ENCODE data around the gene LRP2. TPM values are rescaled to one million over a fixed set of nuclear protein-coding genes. Genes with fewer than 3 reads are reported as not detected.

LRP2 gene
- total and polyA plus RNA-seq, 2 of the 4 experiments (the other 2 are of a cell fraction), result not detected

GRCh38 chr2:169190197-169190775 is 172.0 kb downstream of the LRP2 start:
- no peak overlapping the region for H4K8ac ChIP-seq (ENCODE audit: low read depth in 2 of 2, low read length in 2 of 2)
- dilution Hi-C loops (cut with HindIII; ENCODE audit: low sequenced_read_pairs, unreplicated experiment) (no loop called here), intact Hi-C loops (cut with micrococcal nuclease) (no loop called here), in situ Hi-C loops (cut with MboI; ENCODE audit: low sequenced_read_pairs) (no loop called here)
- no peak overlapping the region for H3K4me2 ChIP-seq (ENCODE audit: low read depth, low read length)
- no peaks in the 10 kb centered on the region for H3K36me3 ChIP-seq (ENCODE audit: control insufficient read depth, insufficient read depth, low read length)
- DNase-seq, result no peak
- H4K5ac ChIP-seq (ENCODE audit: low read depth, low read length), result no peak overlapping the region
- H3K9ac ChIP-seq (ENCODE audit: low read depth, low read length), result no peak overlapping the region
- CTCF ChIA-PET, result no interaction called here
- no peak overlapping the region for H2BK5ac ChIP-seq (ENCODE audit: low read depth, low read length, poor library complexity, severe bottlenecking)
- H3K4me3 ChIP-seq (ENCODE audit: insufficient read depth, low read depth, low read length), result no peak overlapping the region
- H3K56ac ChIP-seq (ENCODE audit: extremely low read depth, insufficient read depth, low read length), result no peak overlapping the region
- H3K18ac ChIP-seq (ENCODE audit: low read depth, low read length), result no peak overlapping the region
- no peak for TF ChIP-seq CEBPB (IDR thresholded peaks at IDR 0.05; ENCODE audit: low read depth, low read length)
- TF ChIP-seq SMC3 (IDR thresholded peaks at IDR 0.05; ENCODE audit: low read depth, low read length), result no peak
- no peak for TF ChIP-seq RCOR1 (IDR thresholded peaks at IDR 0.05; ENCODE audit: insufficient replicate concordance, low read length)
- TF ChIP-seq CTCF (conservative IDR thresholded peaks at IDR 0.05; ENCODE audit: low read depth, low read length), result no peak
- TF ChIP-seq RAD21 (IDR thresholded peaks at IDR 0.05; ENCODE audit: low read length), result no peak
- TF ChIP-seq CHD1 (IDR thresholded peaks at IDR 0.05; ENCODE audit: low read depth, low read length), result no peak
- TF ChIP-seq FOS (IDR thresholded peaks at IDR 0.05; ENCODE audit: low read depth, low read length), result no peak
- no peak overlapping the region for H2BK20ac ChIP-seq (ENCODE audit: low read depth, low read length)
- no peak overlapping the region for H2AFZ ChIP-seq (replicated peaks; ENCODE audit: low read length, poor library complexity)
- no TSS peak for BruUV-seq (replicated peaks)
- H2AK9ac ChIP-seq (replicated peaks; ENCODE audit: low read depth, low read length, poor library complexity), result no peak overlapping the region
- H3K27ac ChIP-seq (ENCODE audit: insufficient read depth, low read length), result no peak overlapping the region
- H3K23ac ChIP-seq (ENCODE audit: low read depth, low read length), result no peak overlapping the region
- H2BK15ac ChIP-seq (ENCODE audit: low read depth, low read length), result no peak overlapping the region
- H4K20me1 ChIP-seq (ENCODE audit: insufficient read depth, low read length), result no peaks in the 10 kb centered on the region
- no peaks in the 10 kb centered on the region for H3K27me3 ChIP-seq (ENCODE audit: control insufficient read depth, insufficient read depth, low read length)
- H3K79me1 ChIP-seq (ENCODE audit: low read depth in 1 of 2, low read length in 2 of 2), result no peaks in the 10 kb centered on the region
- no peak overlapping the region for H3K4ac ChIP-seq (ENCODE audit: low read depth, low read length)
- WGBS, 2 experiments (ENCODE audit: extremely low coverage in 2 of 2, insufficient read length in 1 of 2), result 19% methylated on average over 3 of the region's 5 CpGs; no CpG with 5 or more reads in 1 of the 2 experiments
- H3K14ac ChIP-seq (replicated peaks; ENCODE audit: low read depth, low read length), result no peak overlapping the region
- no peak overlapping the region for H2BK120ac ChIP-seq (ENCODE audit: low read depth, low read length)
- no peak overlapping the region for H2AK5ac ChIP-seq (ENCODE audit: low read depth, low read length)
- 0 out of 2 replicates have a peak, but pooled peaks cover 4% of the 10 kb centered on the region for H3K9me3 ChIP-seq (ENCODE audit: control insufficient read depth, insufficient read depth, low read length)
- POLR2A ChIA-PET (ENCODE audit: unreplicated experiment), result interaction anchor here (0.7 kb wide), 1 partner anchor 1261 kb away, joined by 5 read pairs; no protein-coding TSS in a partner anchor
- H3K4me1 ChIP-seq (ENCODE audit: control insufficient read depth, insufficient read depth, low read length), result no peaks in the 10 kb centered on the region
- no peak overlapping the region for H4K91ac ChIP-seq (ENCODE audit: insufficient read depth, low read depth, low read length)
- no peak for ATAC-seq (ENCODE audit: low read depth)
- no peaks in the 10 kb centered on the region for H3K9me1 ChIP-seq (ENCODE audit: insufficient read depth, low read length)
